Stomach (tissue), 9 donors: ENCODE data around the gene ZEB1. TPM values are rescaled to one million over a fixed set of nuclear protein-coding genes. Genes with fewer than 3 reads are reported as not detected.

ENCODE experiments used
- DNase-seq, 2 donors: peaks; one replicate each; pipeline versions ENCODE4 v3.0.0 to v3.0.0-alpha.2; 2013 to 2019
- H3K27ac ChIP-seq, 5 donors: fragments of 200-600 bp in 4 of 5; sonication (generic) in 4 of 5; one replicate each; pipeline ENCODE4 v1.5.1; 2013 to 2019; ENCODE audit warnings: mild to moderate bottlenecking in 1 of 5, moderate library complexity in 1 of 5
- H3K27me3 ChIP-seq, 3 donors: fragments of 200-600 bp; sonication (generic); one replicate each; pipeline ENCODE4 v1.5.1; 2017 to 2019; ENCODE audit warnings: mixed run types in 1 of 3
- H3K36me3 ChIP-seq, 4 donors: fragments of 200-600 bp; sonication (generic); 1 replicate in 3 of 4; 2 replicates in 1 of 4; pipeline ENCODE4 v1.5.1; 2016 to 2019
- H3K4me1 ChIP-seq, 4 donors: fragments of 200-600 bp; sonication (generic); one replicate each; pipeline ENCODE4 v1.5.1; 2016 to 2019
- H3K4me3 ChIP-seq, 4 donors: fragments of 200-600 bp; sonication (generic) in 3 of 4; one replicate each; pipeline ENCODE4 v1.5.1; 2016 to 2019; ENCODE audit warnings: mild to moderate bottlenecking in 1 of 4
- H3K9me3 ChIP-seq, 4 donors: fragments of 200-600 bp; sonication (generic); one replicate each; pipeline ENCODE4 v1.5.1; 2016 to 2019
- EP300 ChIP-seq: sonication (generic); formaldehyde crosslinking; IDR thresholded peaks from one replicate; pipeline ENCODE4 v1.6.1; 2017; ENCODE audit warnings: antibody characterized with exemption
- POLR2A ChIP-seq, 4 donors: fragments of 450-650 bp; IDR thresholded peaks; one replicate each; pipeline ENCODE4 v1.6.1; 2016; ENCODE audit warnings: antibody characterized with exemption in 4 of 4, control low read depth in 2 of 4, mild to moderate bottlenecking in 1 of 4, moderate library complexity in 1 of 4
- POLR2AphosphoS5 ChIP-seq, 3 donors: sonication (generic); formaldehyde crosslinking; IDR thresholded peaks; one replicate each; pipeline ENCODE4 v1.6.1; 2016; ENCODE audit warnings: antibody characterized with exemption in 3 of 3
- WGBS, 5 donors: extraction: QIAGEN DNeasy Blood & Tissue Kit in 3 of 5; methylation state at CpG; one replicate each; pipeline versions ENCODE4 v1.1.5 to v1.1.7; 2013 to 2018; 5-methylcytosine and 5-hydroxymethylcytosine counted together
- intact Hi-C: fragments of 100-400 bp; cut with DNase I; formaldehyde crosslinking; loops from one replicate; pipeline ENCODE4 v1.15.1; 2023; ENCODE audit warnings: low total_unique reads
- polyA plus RNA-seq, 3 donors: library from polyadenylated mRNA; stranded (reverse); fragments of 200-250 nt; gene quantifications; one replicate each; pipeline ENCODE4 v1.2.3, GENCODE V29; 2013
- total RNA-seq, 5 donors: library from RNA; depleted of rRNA; stranded (reverse); fragments of >200 nt; gene quantifications; one replicate each; pipeline versions ENCODE4 v1.1.0 to v1.2.3, GENCODE V29; 2014 to 2016
- TF ChIP-seq, protein P1 (sequence below), 7 experiments: fragments of 450-650 bp in 4 of 7; fragments of 200-600 bp in 3 of 7; sonication (generic) in 3 of 7; IDR thresholded peaks; one replicate each; pipeline ENCODE4 v1.5.1; 2016 to 2019; ENCODE audit warnings: antibody characterized with exemption in 7 of 7, control low read depth in 2 of 7, mild to moderate bottlenecking in 1 of 7
- donor health status: healthy with polysubstance abuse.
- donor health status: Bipolar disorder and iron deficiency.
- donor health status: healthy.

The ZEB1 gene
- total and polyA plus RNA-seq, 8 donors, result 7.6 to 187 (median 31.1) TPM

DNA sequence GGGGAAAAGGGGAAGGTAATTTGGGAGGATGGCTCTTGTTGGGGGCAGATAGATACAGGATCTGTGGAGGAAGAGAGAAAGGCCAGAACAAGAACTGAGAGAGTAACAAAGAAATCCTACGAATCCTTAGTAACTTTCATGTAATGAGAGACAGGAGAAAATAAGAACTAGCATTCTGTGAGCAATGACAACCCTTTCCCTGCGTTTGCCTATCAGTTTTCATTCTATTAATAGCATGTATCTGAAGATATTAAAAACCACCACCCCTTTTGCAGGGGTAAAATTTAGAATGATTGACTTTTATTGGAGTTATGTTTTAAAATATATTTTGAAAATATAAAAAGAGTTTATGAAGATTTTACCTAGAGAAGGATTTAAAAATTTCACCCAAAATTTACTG is 132.8 kb downstream of the ZEB1 start:
- H3K4me3 ChIP-seq, result no peak overlapping the region
- intact Hi-C loops, result no loop called here
- no peak for TF ChIP-seq POLR2AphosphoS5 (IDR thresholded peaks at IDR 0.05)
- no peak for TF ChIP-seq EP300
- TF ChIP-seq, protein P1, sequence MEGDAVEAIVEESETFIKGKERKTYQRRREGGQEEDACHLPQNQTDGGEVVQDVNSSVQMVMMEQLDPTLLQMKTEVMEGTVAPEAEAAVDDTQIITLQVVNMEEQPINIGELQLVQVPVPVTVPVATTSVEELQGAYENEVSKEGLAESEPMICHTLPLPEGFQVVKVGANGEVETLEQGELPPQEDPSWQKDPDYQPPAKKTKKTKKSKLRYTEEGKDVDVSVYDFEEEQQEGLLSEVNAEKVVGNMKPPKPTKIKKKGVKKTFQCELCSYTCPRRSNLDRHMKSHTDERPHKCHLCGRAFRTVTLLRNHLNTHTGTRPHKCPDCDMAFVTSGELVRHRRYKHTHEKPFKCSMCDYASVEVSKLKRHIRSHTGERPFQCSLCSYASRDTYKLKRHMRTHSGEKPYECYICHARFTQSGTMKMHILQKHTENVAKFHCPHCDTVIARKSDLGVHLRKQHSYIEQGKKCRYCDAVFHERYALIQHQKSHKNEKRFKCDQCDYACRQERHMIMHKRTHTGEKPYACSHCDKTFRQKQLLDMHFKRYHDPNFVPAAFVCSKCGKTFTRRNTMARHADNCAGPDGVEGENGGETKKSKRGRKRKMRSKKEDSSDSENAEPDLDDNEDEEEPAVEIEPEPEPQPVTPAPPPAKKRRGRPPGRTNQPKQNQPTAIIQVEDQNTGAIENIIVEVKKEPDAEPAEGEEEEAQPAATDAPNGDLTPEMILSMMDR (IDR thresholded peaks at IDR 0.05), result no peak
- no peak for TF ChIP-seq POLR2A (IDR thresholded peaks at IDR 0.05)
- H3K4me1 ChIP-seq, result peaks cover 0 to 4% (median 0%) of the 10 kb centered on the region in 4 donors
- DNase-seq, result no peak
- no peaks in the 10 kb centered on the region for H3K36me3 ChIP-seq
- H3K27ac ChIP-seq, result no peak overlapping the region
- no peaks in the 10 kb centered on the region for H3K9me3 ChIP-seq
- H3K27me3 ChIP-seq, result no peaks in the 10 kb centered on the region
- 44 to 80% (median 70%) methylated on average over 2 of the region's 2 CpGs for WGBS, 5 donors

DNA sequence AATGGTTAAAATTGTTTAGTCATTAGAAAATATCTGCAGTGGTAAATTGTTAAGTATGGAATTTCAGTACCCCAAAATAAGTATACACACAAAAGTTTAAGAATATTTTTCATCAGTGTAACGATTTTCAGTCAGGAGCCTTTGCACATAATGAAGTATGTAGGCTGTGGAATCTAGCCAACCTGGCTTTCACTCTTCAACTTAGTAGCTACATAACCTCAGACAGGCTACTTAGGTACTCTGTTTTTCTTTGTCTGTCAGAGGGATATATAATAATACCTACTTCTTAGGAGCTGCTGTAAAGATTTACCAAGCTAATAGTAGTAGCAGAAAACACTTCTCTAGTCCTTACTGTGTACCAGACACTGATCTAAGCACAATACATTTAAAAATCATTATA is 137.5 kb downstream of the ZEB1 start:
- DNase-seq, result peak in 1 of 2 donors; percentile 17
- no peaks in the 10 kb centered on the region for H3K9me3 ChIP-seq
- no peaks in the 10 kb centered on the region for H3K27me3 ChIP-seq
- no peak overlapping the region for H3K4me3 ChIP-seq
- intact Hi-C loops, result no loop called here
- TF ChIP-seq, protein P1 (IDR thresholded peaks at IDR 0.05), result no peak
- TF ChIP-seq POLR2AphosphoS5 (IDR thresholded peaks at IDR 0.05), result no peak
- no peak for TF ChIP-seq EP300
- no peak for TF ChIP-seq POLR2A (IDR thresholded peaks at IDR 0.05)
- H3K36me3 ChIP-seq, result peaks cover 0 to 2% (median under 1%) of the 10 kb centered on the region in 4 donors
- H3K27ac ChIP-seq, result no peak overlapping the region
- peaks cover 0 to 18% (median 5%) of the 10 kb centered on the region in 4 donors for H3K4me1 ChIP-seq
- WGBS, 5 donors, result 61 to 86% (median 82%) methylated on average over 1 of the region's 1 CpG

DNA sequence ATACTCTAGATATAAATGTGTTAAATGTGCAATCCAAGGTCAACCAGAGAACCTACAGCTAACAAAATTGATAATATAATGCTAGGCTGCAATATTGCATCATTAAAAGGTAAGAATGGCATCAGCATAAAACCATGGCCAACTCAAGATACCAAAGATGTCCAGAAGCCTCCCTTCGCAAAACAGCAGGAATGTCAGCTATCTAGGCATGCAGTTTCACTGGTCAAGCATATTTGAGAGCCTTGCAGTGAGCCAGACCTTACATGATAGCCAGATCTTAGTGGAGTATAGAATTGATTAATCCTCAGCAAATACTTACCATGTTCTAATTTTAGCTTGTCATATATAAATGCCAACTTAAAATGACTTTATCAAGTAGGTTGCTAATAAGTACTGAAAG is 138.8 kb downstream of the ZEB1 start:
- TF ChIP-seq EP300 (no peak), POLR2AphosphoS5 (IDR thresholded peaks at IDR 0.05) (no peak), POLR2A (IDR thresholded peaks at IDR 0.05) (no peak)
- TF ChIP-seq, protein P1 (IDR thresholded peaks at IDR 0.05), result no peak
- intact Hi-C loops, result no loop called here
- no peaks in the 10 kb centered on the region for H3K27me3 ChIP-seq
- H3K4me1 ChIP-seq, result peaks cover 0 to 18% (median 5%) of the 10 kb centered on the region in 4 donors
- peaks cover 0 to 1% (median 0%) of the 10 kb centered on the region in 4 donors for H3K9me3 ChIP-seq
- H3K27ac ChIP-seq, result no peak overlapping the region
- peaks cover 0 to 15% (median 14%) of the 10 kb centered on the region in 4 donors for H3K36me3 ChIP-seq
- WGBS, 5 donors, result 71 to 88% (median 79%) methylated on average over 1 of the region's 1 CpG
- DNase-seq, result no peak
- no peak overlapping the region for H3K4me3 ChIP-seq

DNA sequence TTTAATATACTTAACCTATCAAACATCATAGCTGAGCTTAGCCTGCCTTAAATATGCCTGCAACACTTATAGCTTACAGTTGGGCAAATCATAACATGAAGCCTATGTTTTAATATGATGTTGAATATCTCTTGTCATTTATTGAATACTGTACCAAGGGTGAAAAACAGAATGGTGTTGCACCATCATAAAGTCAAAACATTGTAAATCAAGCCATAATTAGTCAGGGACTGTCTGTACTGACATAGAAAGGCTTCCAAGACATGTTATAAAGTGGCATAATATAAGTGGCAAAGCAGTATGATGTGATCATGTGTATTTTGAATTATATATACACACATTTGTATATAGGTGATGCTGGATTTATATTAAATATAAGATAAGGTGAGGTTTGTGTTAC is 140.0 kb downstream of the ZEB1 start:
- Histone ChIP-seq H3K27ac (no peak overlapping the region), H3K27me3 (no peaks in the 10 kb centered on the region), H3K9me3 (peaks cover 0 to 13% (median 6%) of the 10 kb centered on the region in 4 donors), H3K4me1 (peaks cover 0 to 18% (median 5%) of the 10 kb centered on the region in 4 donors), H3K36me3 (peaks cover 0 to 27% (median 21%) of the 10 kb centered on the region in 4 donors), H3K4me3 (no peak overlapping the region)
- TF ChIP-seq POLR2A (IDR thresholded peaks at IDR 0.05) (no peak), EP300 (no peak), POLR2AphosphoS5 (IDR thresholded peaks at IDR 0.05) (no peak)
- TF ChIP-seq, protein P1 (IDR thresholded peaks at IDR 0.05), result no peak
- no peak for DNase-seq
- intact Hi-C loops, result no loop called here
